SK-N-MC (cell line): Measurements from ENCODE around the gene MED13L.

Experiments
- EZH2 ChIP-seq: fragments of 200-600 bp; sonication (generic); IDR thresholded peaks from one replicate; pipeline ENCODE4 v1.6.1; 2017; ENCODE audit warnings: antibody characterized with exemption
- POLR2AphosphoS5 ChIP-seq: IDR thresholded peaks from 2 replicates; pipeline ENCODE4 v1.6.1; 2012; ENCODE audit warnings: mild to moderate bottlenecking, low read depth, low read length, borderline replicate concordance

- TF ChIP-seq POLR2AphosphoS5 = no peak
- no peak for TF ChIP-seq EZH2
Measured at GRCh38 chr12:116299064-116299463, 21.6 kb upstream of the MED13L start.
